Measurements from ENCODE around the gene PRSS3.
"Not testable (repeated sequence)": the region's sequence is repeated elsewhere in the genome, so short reads cannot be mapped to it uniquely, and the experiment has no call there.

PRSS3 gene

DNA sequence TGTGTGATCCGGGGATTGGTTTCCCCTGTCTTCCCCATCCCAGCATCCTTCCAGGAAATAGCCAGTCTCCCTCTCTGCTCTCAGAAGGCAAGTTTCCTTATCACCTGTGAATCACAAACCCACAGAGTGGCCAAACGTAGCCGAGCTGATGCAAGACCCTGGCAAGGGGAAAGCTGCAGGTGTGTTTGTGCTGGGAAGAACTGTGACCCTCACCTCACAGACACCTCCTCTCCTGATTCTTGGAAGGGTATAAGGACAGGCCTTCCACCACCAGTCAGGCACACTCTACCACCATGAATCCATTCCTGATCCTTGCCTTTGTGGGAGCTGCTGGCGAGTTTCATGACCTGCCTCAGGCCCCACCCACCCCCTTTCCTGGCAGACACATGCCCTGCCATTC lies at the start of gene PRSS3:
Gene PRSS3 (plus strand): TSS at position 281 of the 400 bp plus-strand sequence. CDS start 13 bp downstream, at position 294.
- no peak for DNase-seq (ENCODE audit: low read depth, low spot score)

GRCh38 chr9:33748633-33749304 lies 46.6 kb upstream of the PRSS3 start:
- no peak for DNase-seq (ENCODE audit: low read depth, low spot score)

DNA sequence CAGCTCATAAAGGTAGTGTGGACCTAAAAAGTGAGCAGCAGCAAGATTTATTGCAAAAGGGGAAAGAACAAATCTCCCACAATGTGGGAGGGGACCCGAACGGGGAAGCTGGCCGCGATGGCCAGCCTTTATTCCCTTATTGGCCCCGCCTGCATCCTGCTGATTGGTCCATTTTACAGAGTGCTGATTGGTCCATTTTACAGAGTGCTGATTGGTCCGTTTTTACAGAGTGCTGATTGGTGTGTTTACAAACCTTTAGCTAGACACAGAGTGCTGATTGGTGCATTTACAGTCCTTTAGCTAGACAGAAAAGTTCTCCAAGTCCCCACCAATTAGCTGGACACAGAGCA lies 46.1 kb upstream of the PRSS3 start:
- not testable (repeated sequence) for DNase-seq (ENCODE audit: low read depth, low spot score)

- DNase-seq (ENCODE audit: low read depth, low spot score), result no peak
Observed at GRCh38 chr9:33750307-33750838, 45.0 kb upstream of the PRSS3 start.

GRCh38 chr9:33750839-33751339 lies 44.5 kb upstream of the PRSS3 start:
- no peak for DNase-seq (ENCODE audit: low read depth, low spot score)

- DNase-seq (ENCODE audit: low read depth, low spot score), result no peak
Observed at GRCh38 chr9:33751536-33752129, 43.7 kb upstream of the PRSS3 start.

DNA sequence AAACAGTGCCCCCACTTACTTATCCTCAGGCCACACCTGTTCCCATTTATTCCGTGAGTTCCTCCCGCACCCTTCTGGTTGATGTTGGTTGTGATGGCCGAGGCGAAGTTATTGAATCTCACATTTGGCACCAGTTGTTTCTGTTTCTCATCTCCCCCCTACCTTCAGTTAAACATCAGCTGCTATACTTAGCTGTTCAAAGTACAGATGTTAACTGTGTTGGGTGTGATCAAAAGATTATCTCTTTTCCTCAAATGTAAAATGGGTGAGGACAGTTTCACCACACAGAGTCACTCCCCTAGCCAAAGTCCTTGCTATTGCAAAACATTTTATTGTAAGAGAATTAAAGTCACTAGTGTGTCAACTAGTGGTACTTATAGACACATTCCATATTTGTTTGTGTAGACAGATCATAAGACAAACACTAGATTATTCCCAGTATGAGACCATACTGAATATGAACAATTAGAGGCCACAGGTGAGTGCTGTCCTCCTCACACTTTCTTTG lies 43.2 kb upstream of the PRSS3 start:
- DNase-seq (ENCODE audit: low read depth, low spot score), result no peak

DNA sequence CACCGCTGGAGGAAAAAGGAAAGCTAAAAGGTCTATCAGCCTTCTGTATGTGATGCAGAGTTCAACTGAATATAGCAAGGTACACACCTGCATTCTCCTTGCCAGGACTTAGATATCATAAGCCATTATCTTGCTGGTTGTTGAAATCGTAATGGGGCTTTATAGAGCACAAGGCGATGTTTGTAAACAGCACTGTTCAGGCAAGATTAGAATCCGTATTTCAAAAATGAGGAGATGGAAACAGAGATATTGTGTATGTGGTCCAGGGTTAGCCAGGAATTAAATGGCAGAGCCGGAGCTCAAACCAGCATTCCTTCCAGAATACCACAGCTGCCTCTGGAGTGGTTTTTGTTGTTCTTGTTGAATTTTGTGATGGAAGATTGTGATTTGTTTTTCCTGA lies 42.6 kb upstream of the PRSS3 start:
- not testable (repeated sequence) for DNase-seq (ENCODE audit: low read depth, low spot score)

- not testable (repeated sequence) for DNase-seq (ENCODE audit: low read depth, low spot score)
Observed at GRCh38 chr9:33759648-33760047, 35.7 kb upstream of the PRSS3 start.

- no peak for DNase-seq (ENCODE audit: low read depth, low spot score)
Observed at GRCh38 chr9:33762343-33762742, 33.0 kb upstream of the PRSS3 start.

GRCh38 chr9:33763709-33764108 lies 31.7 kb upstream of the PRSS3 start:
- not testable (repeated sequence) for DNase-seq (ENCODE audit: low read depth, low spot score)

- no peak for DNase-seq (ENCODE audit: low read depth, low spot score)
Observed at GRCh38 chr9:33765411-33765810, 29.9 kb upstream of the PRSS3 start.

DNA sequence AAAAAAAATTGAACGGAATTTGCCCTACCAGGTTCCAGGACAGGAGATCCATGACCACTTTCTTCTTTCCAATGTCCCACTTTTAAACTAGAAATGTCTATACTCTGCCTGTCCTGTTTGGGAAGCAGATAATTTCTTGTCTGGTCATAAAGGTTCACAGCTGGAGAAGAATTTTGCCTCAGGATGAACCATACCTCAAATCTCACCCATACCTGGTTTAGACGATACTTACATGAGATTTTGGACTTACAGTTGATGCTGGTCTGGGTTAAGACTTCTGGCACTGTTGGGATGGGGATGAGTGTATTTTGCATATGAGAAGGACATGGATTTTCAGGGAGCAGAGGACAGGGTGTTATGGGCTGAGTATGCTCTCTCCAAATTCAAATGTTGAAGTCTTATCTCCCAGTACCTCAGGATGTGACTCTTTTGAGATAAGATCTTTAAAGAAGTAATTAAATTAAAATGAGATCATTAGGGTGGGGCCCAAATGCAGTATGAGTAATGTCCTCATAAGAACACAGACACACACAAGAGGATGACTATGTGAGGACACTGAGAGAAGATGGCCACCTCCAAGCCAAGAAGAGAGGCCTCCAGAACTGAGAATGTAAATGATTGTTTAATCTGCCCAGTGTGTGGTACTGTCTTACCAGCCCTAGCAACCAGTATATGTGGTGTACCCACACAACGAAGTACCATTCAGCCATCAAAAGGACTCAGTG lies 25.0 kb upstream of the PRSS3 start:
- not testable (repeated sequence) for DNase-seq (ENCODE audit: low read depth, low spot score)

DNA sequence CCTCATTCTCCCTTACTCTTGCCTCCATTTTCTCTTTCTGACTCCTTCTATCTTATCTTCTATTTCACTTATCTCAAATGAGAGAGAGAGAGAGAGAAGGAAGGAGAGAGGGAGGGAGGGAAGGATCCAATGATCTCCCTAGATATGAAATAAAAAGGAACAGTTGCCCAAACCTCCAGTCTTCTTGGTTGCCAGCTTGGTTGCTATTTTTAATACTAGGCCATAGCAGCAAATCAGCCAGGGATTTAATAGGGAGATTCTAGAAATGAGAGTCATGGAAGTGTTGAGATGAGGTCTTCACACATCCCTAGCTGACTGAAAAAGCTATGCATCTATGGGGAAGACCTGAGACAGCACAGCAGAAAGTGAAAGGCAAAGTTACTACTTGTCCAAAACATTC lies 22.2 kb upstream of the PRSS3 start:
- not testable (repeated sequence) for DNase-seq (ENCODE audit: low read depth, low spot score)

GRCh38 chr9:33774074-33774659 lies 21.2 kb upstream of the PRSS3 start:
- not testable (repeated sequence) for DNase-seq (ENCODE audit: low read depth, low spot score)

GRCh38 chr9:33776578-33776977 lies 18.8 kb upstream of the PRSS3 start:
- no peak for DNase-seq (ENCODE audit: low read depth, low spot score)

- no peak for DNase-seq (ENCODE audit: low read depth, low spot score)
Observed at GRCh38 chr9:33778700-33779351, 16.5 kb upstream of the PRSS3 start.

- DNase-seq (ENCODE audit: low read depth, low spot score), result no peak
Observed at GRCh38 chr9:33780276-33780675, 15.1 kb upstream of the PRSS3 start.

DNA sequence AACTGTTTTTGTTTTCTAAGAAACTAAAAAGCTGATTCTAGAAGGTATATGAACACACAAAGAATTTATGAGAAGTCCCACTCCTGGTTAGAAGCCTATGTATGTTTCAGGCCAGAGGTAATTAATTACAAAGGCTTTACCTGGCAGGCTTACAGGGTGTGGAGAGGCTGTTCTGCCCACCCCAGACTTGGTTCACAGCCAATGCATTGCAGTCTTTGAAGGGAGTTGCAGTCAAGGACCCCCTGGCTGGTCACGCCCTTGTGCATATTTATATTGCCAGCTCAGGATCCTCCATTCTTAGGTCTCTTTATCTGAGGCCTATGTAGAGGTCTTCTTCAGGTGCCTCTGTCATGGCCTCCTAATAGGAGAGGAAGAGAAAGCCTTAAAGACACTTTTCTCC lies 13.6 kb upstream of the PRSS3 start:
- DNase-seq (ENCODE audit: low read depth, low spot score), result no peak

DNA sequence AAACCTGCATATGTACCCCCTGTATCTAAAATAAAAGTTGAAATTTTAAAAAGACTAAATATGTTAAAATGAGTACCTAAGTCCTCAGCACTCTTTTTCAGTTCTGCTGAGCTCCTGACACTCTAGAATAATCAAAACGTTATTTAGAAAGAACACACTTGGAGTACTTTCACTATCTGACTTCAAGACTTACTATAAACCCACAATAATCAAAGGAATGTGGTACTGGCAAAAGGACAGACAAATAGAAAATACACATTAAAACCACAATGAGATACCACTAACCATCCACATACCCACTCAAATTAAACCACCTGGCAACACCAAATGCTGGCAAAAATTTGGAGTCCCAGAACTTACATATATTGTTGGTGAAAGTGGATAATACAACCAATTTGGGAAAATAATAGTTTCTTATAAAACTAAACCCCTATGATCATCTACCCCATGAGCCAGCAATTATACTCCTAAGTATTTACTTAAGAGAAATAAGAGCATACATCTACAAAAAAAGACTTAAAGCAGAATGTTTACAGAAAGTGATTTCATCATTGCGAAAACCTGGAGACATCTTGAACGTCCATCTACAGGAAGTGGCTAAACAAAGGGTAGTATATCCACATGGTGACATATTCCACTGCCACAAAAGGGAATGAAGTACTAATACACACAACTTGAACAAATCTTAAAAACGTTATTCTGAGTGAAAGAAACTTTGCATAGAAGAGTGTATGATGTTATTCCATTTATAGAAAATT lies 12.8 kb upstream of the PRSS3 start:
- no peak for DNase-seq (ENCODE audit: low read depth, low spot score)

- DNase-seq (ENCODE audit: low read depth, low spot score), result no peak
Observed at GRCh38 chr9:33785914-33786313, 9.4 kb upstream of the PRSS3 start.
